ENCODE measurements around the gene PPM1L.
"Not testable (repeated sequence)": the region's sequence is repeated elsewhere in the genome, so short reads cannot be mapped to it uniquely, and the experiment has no call there.

The PPM1L gene

GRCh38 chr3:160755776-160756304 is at the start of gene PPM1L:
Gene PPM1L, plus strand, starts transcription at chr3:160756231.
- in situ Hi-C loops (cut with HindIII; ENCODE audit: low sequenced_read_pairs), result no loop called here

GRCh38 chr3:160707187-160707794 is 48.7 kb upstream of the PPM1L start:
- in situ Hi-C loops (cut with HindIII; ENCODE audit: low sequenced_read_pairs), result no loop called here

GRCh38 chr3:160709477-160710182 is 46.4 kb upstream of the PPM1L start:
- in situ Hi-C loops (cut with HindIII; ENCODE audit: low sequenced_read_pairs), result no loop called here

GRCh38 chr3:160713144-160713543 is 42.9 kb upstream of the PPM1L start:
- in situ Hi-C loops (cut with HindIII; ENCODE audit: low sequenced_read_pairs), result not testable (repeated sequence)

GRCh38 chr3:160719710-160720109 is 36.3 kb upstream of the PPM1L start:
- in situ Hi-C loops (cut with HindIII; ENCODE audit: low sequenced_read_pairs), result no loop called here

- in situ Hi-C loops (cut with HindIII; ENCODE audit: low sequenced_read_pairs), result no loop called here
These were observed 35.8 kb upstream of the PPM1L start for GRCh38 chr3:160720123-160720746.

GRCh38 chr3:160722331-160722730 is 33.7 kb upstream of the PPM1L start:
- in situ Hi-C loops (cut with HindIII; ENCODE audit: low sequenced_read_pairs), result no loop called here

GRCh38 chr3:160725338-160725737 is 30.7 kb upstream of the PPM1L start:
- in situ Hi-C loops (cut with HindIII; ENCODE audit: low sequenced_read_pairs), result no loop called here

- in situ Hi-C loops (cut with HindIII; ENCODE audit: low sequenced_read_pairs), result no loop called here
These were observed 20.2 kb upstream of the PPM1L start for GRCh38 chr3:160735826-160736225.

- in situ Hi-C loops (cut with HindIII; ENCODE audit: low sequenced_read_pairs), result no loop called here
These were observed 18.0 kb upstream of the PPM1L start for GRCh38 chr3:160738048-160738447.

- in situ Hi-C loops (cut with HindIII; ENCODE audit: low sequenced_read_pairs), result no loop called here
These were observed 17.0 kb upstream of the PPM1L start for GRCh38 chr3:160739079-160739478.

- in situ Hi-C loops (cut with HindIII; ENCODE audit: low sequenced_read_pairs), result no loop called here
These were observed 9.1 kb upstream of the PPM1L start for GRCh38 chr3:160746976-160747375.

GRCh38 chr3:160747422-160747821 is 8.6 kb upstream of the PPM1L start:
- in situ Hi-C loops (cut with HindIII; ENCODE audit: low sequenced_read_pairs), result no loop called here

- in situ Hi-C loops (cut with HindIII; ENCODE audit: low sequenced_read_pairs), result no loop called here
These were observed 7.8 kb upstream of the PPM1L start for GRCh38 chr3:160748231-160748630.

- in situ Hi-C loops (cut with HindIII; ENCODE audit: low sequenced_read_pairs), result no loop called here
These were observed 7.2 kb upstream of the PPM1L start for GRCh38 chr3:160748787-160749186.

GRCh38 chr3:160753953-160754352 is 2.1 kb upstream of the PPM1L start:
- in situ Hi-C loops (cut with HindIII; ENCODE audit: low sequenced_read_pairs), result no loop called here

- in situ Hi-C loops (cut with HindIII; ENCODE audit: low sequenced_read_pairs), result no loop called here
These were observed 1.6 kb upstream of the PPM1L start for GRCh38 chr3:160754371-160754854.

GRCh38 chr3:160754855-160755747 is 930 bp upstream of the PPM1L start:
- in situ Hi-C loops (cut with HindIII; ENCODE audit: low sequenced_read_pairs), result no loop called here

- in situ Hi-C loops (cut with HindIII; ENCODE audit: low sequenced_read_pairs), result no loop called here
These were observed 1.4 kb downstream of the PPM1L start for GRCh38 chr3:160757233-160758106.

Measured in endothelial cell of hepatic sinusoid (primary cell).